Aorta (tissue), 5 donors: ENCODE results near the gene FITM1. TPM values are rescaled to one million over a fixed set of nuclear protein-coding genes. Genes with fewer than 3 reads are reported as not detected.
A peak's percentile ranks its signal among the peaks of the same experiment; 100 is the strongest.

Experiments
- ATAC-seq: fragments of 200-7000 bp; cut with Tn5 transposase; one replicate; pipeline ENCODE4 v1.9.1; 2022; ENCODE audit warnings: moderate library complexity; ENCODE audit not compliant: low FRiP score
- DNase-seq, 2 donors: peaks; one replicate each; pipeline ENCODE4 v3.0.0-alpha.2; 2020
- H3K27ac ChIP-seq, 2 donors: one replicate each; pipeline ENCODE4 v1.5.1; 2013; ENCODE audit warnings: low read length in 2 of 2, mild to moderate bottlenecking in 2 of 2, moderate library complexity in 2 of 2, control low read depth in 1 of 2, inconsistent platforms in 1 of 2, low read depth in 1 of 2
- H3K27me3 ChIP-seq, 2 donors: one replicate each; pipeline ENCODE4 v1.6.1; 2013; ENCODE audit warnings: control low read depth in 1 of 2, low read length in 1 of 2, mild to moderate bottlenecking in 1 of 2, moderate library complexity in 1 of 2; ENCODE audit not compliant: insufficient read depth in 2 of 2, control insufficient read depth in 1 of 2
- H3K36me3 ChIP-seq, 2 donors: one replicate each; pipeline ENCODE4 v1.6.1; 2013; ENCODE audit warnings: control low read depth in 1 of 2, low read length in 1 of 2, mild to moderate bottlenecking in 1 of 2; ENCODE audit not compliant: insufficient read depth in 2 of 2, control insufficient read depth in 1 of 2
- H3K4me1 ChIP-seq, 2 donors: one replicate each; pipeline ENCODE4 v1.6.1; 2013; ENCODE audit warnings: low read length in 2 of 2, control low read depth in 1 of 2, mild to moderate bottlenecking in 1 of 2, moderate library complexity in 1 of 2; ENCODE audit not compliant: insufficient read depth in 2 of 2, control insufficient read depth in 1 of 2
- H3K4me3 ChIP-seq, 2 donors: one replicate each; pipeline ENCODE4 v1.5.1; 2013; ENCODE audit warnings: low read length in 2 of 2, control low read depth in 1 of 2, mild to moderate bottlenecking in 1 of 2
- H3K9me3 ChIP-seq: one replicate; pipeline ENCODE4 v1.6.1; 2013; ENCODE audit warnings: mild to moderate bottlenecking, low read length; ENCODE audit not compliant: control insufficient read depth
- WGBS, 2 donors: extraction: QIAGEN DNeasy Blood & Tissue Kit; methylation state at CpG; one replicate each; pipeline ENCODE4 v1.1.7; 2013; 5-methylcytosine and 5-hydroxymethylcytosine counted together
- intact Hi-C, 2 donors: fragments of 100-400 bp; cut with DNase I; formaldehyde crosslinking; loops; one replicate each; pipeline versions ENCODE4 v1.14.2 to v1.15.0; 2022
- polyA plus RNA-seq, 2 donors: library from polyadenylated mRNA; stranded (reverse); fragments of 200-250 nt; gene quantifications; one replicate each; pipeline ENCODE4 v1.2.3, GENCODE V29; 2013
- total RNA-seq, 2 donors: library from RNA; stranded (reverse); fragmentation: NEBNext Ultra II Directional; extraction: Animal tissue kit (Norgen Biotek cat#: 25700); gene quantifications; one replicate each; pipeline ENCODE4 v1.2.1, GENCODE V29; 2021
- donor health status: healthy with polysubstance abuse.
- donor health status: Bipolar disorder and iron deficiency.
- donor health status: DM: no; HTN: no; CAD: no.
- donor health status: DM: no; HTN: no; CAD: no.
- donor health status: DM: yes; HTN: yes; CAD: no.

FITM1 gene
- total and polyA plus RNA-seq, 4 donors: 0.56 to 0.75 (median 0.71) TPM; not detected in 1

DNA sequence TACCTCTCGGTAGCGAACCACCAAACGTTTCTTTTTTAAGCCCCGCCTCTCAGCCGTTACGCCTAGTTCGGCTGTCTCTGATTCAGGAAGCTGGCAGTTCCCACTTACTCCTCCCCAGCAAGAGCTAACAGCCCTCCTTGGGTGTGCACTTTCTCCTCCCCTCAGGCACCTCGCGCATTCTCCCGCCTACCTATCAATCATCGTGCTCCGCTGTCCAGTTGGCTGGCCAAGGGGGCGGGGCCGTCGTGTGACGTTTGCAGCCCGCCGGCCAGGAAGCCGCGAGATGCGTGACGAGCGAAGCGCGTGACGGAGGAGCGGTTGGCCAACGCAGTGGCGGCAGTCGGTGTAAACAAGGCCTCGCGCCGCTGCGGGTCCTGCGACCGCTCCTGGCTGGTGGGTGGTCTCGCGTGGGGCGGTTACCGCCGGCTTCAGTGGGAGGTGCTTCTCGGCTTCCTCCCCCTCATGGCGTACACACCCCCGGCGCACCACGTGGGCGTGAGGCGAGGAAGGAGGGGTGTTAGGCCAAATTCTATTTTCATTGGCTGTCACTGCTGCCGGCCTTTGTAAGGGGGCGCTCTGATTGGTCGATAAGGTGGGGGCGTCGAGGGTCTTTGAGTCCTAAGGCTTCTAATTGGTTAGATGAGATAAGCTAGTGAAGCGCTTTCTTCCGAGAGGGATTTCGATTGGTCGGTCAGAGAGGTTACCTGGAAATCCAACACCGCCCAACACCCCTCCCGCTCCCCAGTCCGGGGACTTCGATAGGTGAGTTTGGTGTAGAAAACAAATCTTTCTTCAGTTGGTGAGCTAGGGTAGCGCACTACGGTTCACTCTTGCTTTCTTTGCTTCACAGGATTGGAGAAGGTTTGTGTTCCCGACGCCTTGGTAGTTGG lies 15.7 kb upstream of the FITM1 start, which contains the start of the genes DCAF11 and NRL:
DCAF11 (plus strand) TSS at position 246 of the 890 bp plus-strand sequence. CDS start 818 bp downstream, outside the sequence.
NRL (minus strand) TSS at position 418 of the 890 bp plus-strand sequence. CDS start 32,101 bp downstream, outside the sequence.
- peak; percentile 98 for ATAC-seq
- H3K36me3 ChIP-seq: peaks cover 0 to 3% of the 10 kb centered on the region in 2 donors
- DNase-seq: peak; percentile 99
- 0% methylated on average over 61 to 65 of the region's 65 CpGs for WGBS, 2 donors
- intact Hi-C loops: loop anchor here (2.0 to 10.0 kb wide), 4 partner anchors 26 to 320 kb away; partner anchors contain the start of genes EMC9 (in 1 of the 2), IRF9 (in 1 of the 2), PSME2 (in 1 of the 2) and RNF31 (in 1 of the 2)
- H3K27ac ChIP-seq: peak within 1 kb of the TSS; percentile 98 to 100
- H3K9me3 ChIP-seq: no peaks in the 10 kb centered on the region
- no peaks in the 10 kb centered on the region for H3K27me3 ChIP-seq
- peak within 1 kb of the TSS; percentile 43 to 71 for H3K4me3 ChIP-seq
- H3K4me1 ChIP-seq: no peaks in the 10 kb centered on the region

- H3K36me3 ChIP-seq: peaks cover 0 to 3% of the 10 kb centered on the region in 2 donors
- ATAC-seq (no peak), DNase-seq (peak; percentile 46 to 70)
- no peaks in the 10 kb centered on the region for H3K4me1 ChIP-seq
- H3K27me3 ChIP-seq: no peaks in the 10 kb centered on the region
- 2 to 3% methylated on average over 14 of the region's 14 CpGs for WGBS, 2 donors
- peak overlapping the region; percentile 37 to 57 for H3K4me3 ChIP-seq
- H3K9me3 ChIP-seq: no peaks in the 10 kb centered on the region
- H3K27ac ChIP-seq: peak overlapping the region in 1 of 2 donors; percentile 1
- intact Hi-C loops: loop anchor here (1.0 to 10.0 kb wide), 4 partner anchors 18 to 319 kb away; partner anchors contain the start of genes EMC9 (in 1 of the 2) and IRF9 (in 1 of the 2)
Observed at GRCh38 chr14:24115422-24116127, 14.9 kb upstream of the FITM1 start.

- 92 to 93% methylated on average over 6 of the region's 6 CpGs for WGBS, 2 donors
- peaks cover 0 to 4% of the 10 kb centered on the region in 2 donors for H3K36me3 ChIP-seq
Observed at GRCh38 chr14:24116128-24116814, 14.2 kb upstream of the FITM1 start.

GRCh38 chr14:24117179-24117578 lies 13.3 kb upstream of the FITM1 start:
- ATAC-seq: no peak
- H3K27ac ChIP-seq: no peak overlapping the region
- WGBS, 2 donors: 93% methylated on average over 6 of the region's 6 CpGs

More at GRCh38 chr14:24116128-24116814, 14.2 kb upstream of the FITM1 start:
- Histone ChIP-seq H3K4me1 (no peaks in the 10 kb centered on the region), H3K27ac (no peak overlapping the region), H3K4me3 (no peak overlapping the region), H3K27me3 (no peaks in the 10 kb centered on the region), H3K9me3 (no peaks in the 10 kb centered on the region)
- ATAC-seq: no peak
- intact Hi-C loops: loop anchor here (1.0 to 10.0 kb wide), 3 partner anchors 17 to 319 kb away; partner anchors contain the start of gene IRF9 (in 1 of the 2)
- DNase-seq: peak in 1 of 2 donors; percentile 42

DNA sequence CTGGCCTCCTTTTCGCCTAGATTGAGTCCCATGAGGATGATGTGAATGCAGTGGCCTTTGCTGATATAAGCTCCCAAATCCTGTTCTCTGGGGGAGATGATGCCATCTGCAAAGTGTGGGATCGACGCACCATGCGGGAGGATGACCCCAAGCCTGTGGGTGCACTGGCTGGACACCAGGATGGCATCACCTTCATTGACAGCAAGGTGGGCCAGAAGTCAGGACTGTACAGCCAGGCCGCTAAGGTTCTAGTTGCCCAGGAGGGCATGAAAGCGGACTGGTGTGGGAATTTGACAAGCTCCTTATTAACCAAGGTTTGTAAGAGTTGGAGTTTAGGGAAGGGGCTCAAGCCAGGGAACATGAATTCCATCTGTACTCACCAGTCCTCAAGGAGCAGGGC lies 10.8 kb upstream of the FITM1 start:
- Histone ChIP-seq H3K27ac (no peak overlapping the region), H3K9me3 (no peaks in the 10 kb centered on the region), H3K36me3 (peaks cover 0 to 8% of the 10 kb centered on the region in 2 donors), H3K4me1 (no peaks in the 10 kb centered on the region), H3K27me3 (no peaks in the 10 kb centered on the region), H3K4me3 (no peak overlapping the region)
- ATAC-seq (no peak), DNase-seq (peak; percentile 16 to 48)
- 93 to 96% methylated on average over 6 of the region's 6 CpGs for WGBS, 2 donors
- intact Hi-C loops: loop anchor here (10.0 kb wide), 2 partner anchors 45 to 315 kb away; partner anchors contain the start of gene IRF9 (in 1 of the 2)

More at GRCh38 chr14:24117179-24117578, 13.3 kb upstream of the FITM1 start:
- intact Hi-C loops: loop anchor here (10.0 kb wide), 2 partner anchors 48 to 318 kb away; partner anchors contain the start of gene IRF9 (in 1 of the 2)
- Histone ChIP-seq H3K9me3 (no peaks in the 10 kb centered on the region), H3K27me3 (no peaks in the 10 kb centered on the region), H3K4me1 (no peaks in the 10 kb centered on the region), H3K36me3 (peaks cover 0 to 4% of the 10 kb centered on the region in 2 donors), H3K4me3 (no peak overlapping the region)
- peak; percentile 34 to 42 for DNase-seq

DNA sequence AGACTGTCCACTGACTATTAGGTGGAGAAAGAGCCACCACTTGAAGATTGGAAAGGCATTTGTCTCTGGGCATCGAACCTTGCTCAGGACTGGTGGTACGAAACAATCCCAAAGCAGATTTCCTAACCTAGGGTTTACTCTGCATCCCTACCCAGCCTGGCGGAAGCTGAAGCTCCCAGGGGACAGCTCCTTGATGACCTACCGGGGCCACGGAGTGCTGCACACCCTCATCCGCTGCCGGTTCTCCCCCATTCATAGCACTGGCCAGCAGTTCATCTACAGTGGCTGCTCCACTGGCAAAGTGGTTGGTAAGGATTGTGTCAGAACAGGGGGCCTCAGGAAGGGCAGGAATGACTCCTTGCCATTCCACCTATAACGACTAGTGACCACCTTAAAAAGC lies 9.2 kb upstream of the FITM1 start:
- peak; percentile 5 to 46 for DNase-seq
- Histone ChIP-seq H3K9me3 (no peaks in the 10 kb centered on the region), H3K27me3 (no peaks in the 10 kb centered on the region), H3K36me3 (peaks cover 0 to 8% of the 10 kb centered on the region in 2 donors), H3K27ac (no peak overlapping the region), H3K4me1 (no peaks in the 10 kb centered on the region), H3K4me3 (no peak overlapping the region)
- 91 to 93% methylated on average over 8 of the region's 8 CpGs for WGBS, 2 donors
- no peak for ATAC-seq
- intact Hi-C loops: no loop called here

GRCh38 chr14:24122416-24122815 lies 8.0 kb upstream of the FITM1 start:
- intact Hi-C loops: no loop called here
- Histone ChIP-seq H3K4me3 (no peak overlapping the region), H3K36me3 (peaks cover 0 to 8% of the 10 kb centered on the region in 2 donors), H3K27me3 (no peaks in the 10 kb centered on the region), H3K9me3 (no peaks in the 10 kb centered on the region), H3K4me1 (no peaks in the 10 kb centered on the region), H3K27ac (no peak overlapping the region)
- DNase-seq (no peak), ATAC-seq (no peak)
- WGBS, 2 donors: 85 to 90% methylated on average over 4 of the region's 4 CpGs

DNA sequence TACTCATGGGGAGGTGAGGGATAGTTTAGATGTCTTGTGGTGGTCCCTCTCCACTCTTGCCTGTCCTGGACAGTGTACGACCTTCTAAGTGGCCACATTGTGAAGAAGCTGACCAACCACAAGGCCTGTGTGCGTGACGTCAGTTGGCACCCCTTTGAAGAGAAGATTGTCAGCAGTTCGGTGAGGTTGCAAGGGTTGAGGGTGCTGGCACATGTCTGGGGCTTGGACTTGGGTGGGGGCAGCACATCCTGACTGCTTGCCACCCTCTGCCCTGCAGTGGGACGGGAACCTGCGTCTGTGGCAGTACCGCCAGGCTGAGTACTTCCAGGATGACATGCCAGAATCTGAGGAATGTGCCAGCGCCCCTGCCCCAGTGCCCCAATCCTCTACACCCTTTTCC lies 7.6 kb upstream of the FITM1 start:
- Histone ChIP-seq H3K4me3 (no peak overlapping the region), H3K9me3 (no peaks in the 10 kb centered on the region), H3K4me1 (no peaks in the 10 kb centered on the region), H3K27me3 (no peaks in the 10 kb centered on the region), H3K36me3 (peaks cover 0 to 8% of the 10 kb centered on the region in 2 donors), H3K27ac (no peak overlapping the region)
- ATAC-seq: no peak
- intact Hi-C loops: no loop called here
- 83 to 85% methylated on average over 8 of the region's 8 CpGs for WGBS, 2 donors
- peak; percentile 29 to 31 for DNase-seq
